Stomach (tissue), 9 donors: Measurements from ENCODE around the gene CFAP61. TPM values are rescaled to one million over a fixed set of nuclear protein-coding genes. Genes with fewer than 3 reads are reported as not detected.
"Not testable (repeated sequence)": the region's sequence is repeated elsewhere in the genome, so short reads cannot be mapped to it uniquely, and the experiment has no call there.

Experiments
- DNase-seq, 2 donors: peaks; one replicate each; pipeline versions ENCODE4 v3.0.0 to v3.0.0-alpha.2; 2013 to 2019
- H3K27ac ChIP-seq, 5 donors: fragments of 200-600 bp in 4 of 5; sonication (generic) in 4 of 5; one replicate each; pipeline ENCODE4 v1.5.1; 2013 to 2019; ENCODE audit warnings: mild to moderate bottlenecking in 1 of 5, moderate library complexity in 1 of 5
- H3K27me3 ChIP-seq, 3 donors: fragments of 200-600 bp; sonication (generic); one replicate each; pipeline ENCODE4 v1.5.1; 2017 to 2019; ENCODE audit warnings: mixed run types in 1 of 3
- H3K36me3 ChIP-seq, 4 donors: fragments of 200-600 bp; sonication (generic); 1 replicate in 3 of 4; 2 replicates in 1 of 4; pipeline ENCODE4 v1.5.1; 2016 to 2019
- H3K4me1 ChIP-seq, 4 donors: fragments of 200-600 bp; sonication (generic); one replicate each; pipeline ENCODE4 v1.5.1; 2016 to 2019
- H3K4me3 ChIP-seq, 4 donors: fragments of 200-600 bp; sonication (generic) in 3 of 4; one replicate each; pipeline ENCODE4 v1.5.1; 2016 to 2019; ENCODE audit warnings: mild to moderate bottlenecking in 1 of 4
- H3K9me3 ChIP-seq, 4 donors: fragments of 200-600 bp; sonication (generic); one replicate each; pipeline ENCODE4 v1.5.1; 2016 to 2019
- EP300 ChIP-seq: sonication (generic); formaldehyde crosslinking; IDR thresholded peaks from one replicate; pipeline ENCODE4 v1.6.1; 2017; ENCODE audit warnings: antibody characterized with exemption
- POLR2A ChIP-seq, 4 donors: fragments of 450-650 bp; IDR thresholded peaks; one replicate each; pipeline ENCODE4 v1.6.1; 2016; ENCODE audit warnings: antibody characterized with exemption in 4 of 4, control low read depth in 2 of 4, mild to moderate bottlenecking in 1 of 4, moderate library complexity in 1 of 4
- POLR2AphosphoS5 ChIP-seq, 3 donors: sonication (generic); formaldehyde crosslinking; IDR thresholded peaks; one replicate each; pipeline ENCODE4 v1.6.1; 2016; ENCODE audit warnings: antibody characterized with exemption in 3 of 3
- WGBS, 5 donors: extraction: QIAGEN DNeasy Blood & Tissue Kit in 3 of 5; methylation state at CpG; one replicate each; pipeline versions ENCODE4 v1.1.5 to v1.1.7; 2013 to 2018; 5-methylcytosine and 5-hydroxymethylcytosine counted together
- intact Hi-C: fragments of 100-400 bp; cut with DNase I; formaldehyde crosslinking; loops from one replicate; pipeline ENCODE4 v1.15.1; 2023; ENCODE audit warnings: low total_unique reads
- polyA plus RNA-seq, 3 donors: library from polyadenylated mRNA; stranded (reverse); fragments of 200-250 nt; gene quantifications; one replicate each; pipeline ENCODE4 v1.2.3, GENCODE V29; 2013
- total RNA-seq, 5 donors: library from RNA; depleted of rRNA; stranded (reverse); fragments of >200 nt; gene quantifications; one replicate each; pipeline versions ENCODE4 v1.1.0 to v1.2.3, GENCODE V29; 2014 to 2016
- TF ChIP-seq, protein P1 (sequence below), 7 experiments: fragments of 450-650 bp in 4 of 7; fragments of 200-600 bp in 3 of 7; sonication (generic) in 3 of 7; IDR thresholded peaks; one replicate each; pipeline ENCODE4 v1.5.1; 2016 to 2019; ENCODE audit warnings: antibody characterized with exemption in 7 of 7, control low read depth in 2 of 7, mild to moderate bottlenecking in 1 of 7
- donor health status: healthy with polysubstance abuse.
- donor health status: Bipolar disorder and iron deficiency.
- donor health status: healthy.

The CFAP61 gene
- total and polyA plus RNA-seq, 8 donors = not detected

DNA sequence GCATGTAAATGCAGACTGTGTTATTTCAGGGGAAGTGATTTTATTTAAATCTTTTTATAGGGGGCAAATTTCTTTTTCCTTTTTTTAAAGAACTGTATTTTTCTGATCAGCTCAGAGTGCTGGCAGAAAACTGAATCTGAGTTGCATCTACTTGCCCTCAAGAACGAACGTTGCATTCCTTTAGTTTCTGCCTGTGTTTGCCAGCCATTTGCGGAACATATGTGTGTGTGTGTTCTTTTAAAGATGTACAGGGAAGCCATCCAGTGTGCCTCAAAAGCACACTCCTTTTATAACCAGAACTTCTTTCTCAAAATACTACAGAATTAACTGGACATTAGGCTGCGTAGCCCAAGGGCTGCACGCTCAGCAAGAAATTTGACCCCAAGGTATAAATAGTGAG lies 289.7 kb downstream of the CFAP61 start:
- 50 to 72% (median 69%) methylated on average over 5 of the region's 5 CpGs for WGBS, 5 donors
- Histone ChIP-seq H3K36me3 (no peaks in the 10 kb centered on the region), H3K27ac (no peak overlapping the region), H3K4me1 (no peaks in the 10 kb centered on the region), H3K4me3 (no peak overlapping the region), H3K9me3 (no peaks in the 10 kb centered on the region), H3K27me3 (peaks cover 0 to 16% (median 0%) of the 10 kb centered on the region in 3 donors)
- intact Hi-C loops = no loop called here
- TF ChIP-seq POLR2AphosphoS5 (IDR thresholded peaks at IDR 0.05) (no peak), POLR2A (IDR thresholded peaks at IDR 0.05) (no peak), EP300 (no peak)
- TF ChIP-seq, protein P1, sequence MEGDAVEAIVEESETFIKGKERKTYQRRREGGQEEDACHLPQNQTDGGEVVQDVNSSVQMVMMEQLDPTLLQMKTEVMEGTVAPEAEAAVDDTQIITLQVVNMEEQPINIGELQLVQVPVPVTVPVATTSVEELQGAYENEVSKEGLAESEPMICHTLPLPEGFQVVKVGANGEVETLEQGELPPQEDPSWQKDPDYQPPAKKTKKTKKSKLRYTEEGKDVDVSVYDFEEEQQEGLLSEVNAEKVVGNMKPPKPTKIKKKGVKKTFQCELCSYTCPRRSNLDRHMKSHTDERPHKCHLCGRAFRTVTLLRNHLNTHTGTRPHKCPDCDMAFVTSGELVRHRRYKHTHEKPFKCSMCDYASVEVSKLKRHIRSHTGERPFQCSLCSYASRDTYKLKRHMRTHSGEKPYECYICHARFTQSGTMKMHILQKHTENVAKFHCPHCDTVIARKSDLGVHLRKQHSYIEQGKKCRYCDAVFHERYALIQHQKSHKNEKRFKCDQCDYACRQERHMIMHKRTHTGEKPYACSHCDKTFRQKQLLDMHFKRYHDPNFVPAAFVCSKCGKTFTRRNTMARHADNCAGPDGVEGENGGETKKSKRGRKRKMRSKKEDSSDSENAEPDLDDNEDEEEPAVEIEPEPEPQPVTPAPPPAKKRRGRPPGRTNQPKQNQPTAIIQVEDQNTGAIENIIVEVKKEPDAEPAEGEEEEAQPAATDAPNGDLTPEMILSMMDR (IDR thresholded peaks at IDR 0.05) = no peak
- no peak for DNase-seq

DNA sequence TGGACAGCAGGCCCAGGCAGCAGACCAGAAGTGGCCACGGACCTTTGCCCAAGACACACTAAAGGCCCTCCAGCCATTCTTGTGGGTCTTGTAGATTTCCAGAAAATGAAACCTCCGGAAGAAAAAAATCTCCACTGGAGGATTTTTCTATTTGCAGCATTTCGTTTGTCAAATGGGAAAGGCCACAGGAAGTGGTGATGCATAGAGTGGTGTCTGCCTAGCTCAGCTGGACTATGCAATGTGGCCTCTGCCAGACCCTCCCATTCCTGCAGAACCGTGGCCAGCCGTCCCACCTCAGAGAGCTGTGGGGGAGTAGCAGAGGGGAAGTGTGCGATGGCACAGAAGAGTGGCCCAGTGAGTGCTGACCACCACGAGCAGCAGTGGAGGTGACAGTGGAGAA lies 291.6 kb downstream of the CFAP61 start:
- no peak overlapping the region for H3K4me3 ChIP-seq
- DNase-seq = no peak
- no peaks in the 10 kb centered on the region for H3K4me1 ChIP-seq
- H3K27me3 ChIP-seq = peaks cover 0 to 16% (median 0%) of the 10 kb centered on the region in 3 donors
- peaks cover 0 to 12% (median 6%) of the 10 kb centered on the region in 4 donors for H3K9me3 ChIP-seq
- 61 to 74% (median 68%) methylated on average over 7 of the region's 7 CpGs for WGBS, 5 donors
- no peaks in the 10 kb centered on the region for H3K36me3 ChIP-seq
- H3K27ac ChIP-seq = no peak overlapping the region
- intact Hi-C loops = no loop called here
- TF ChIP-seq EP300 (no peak), POLR2A (IDR thresholded peaks at IDR 0.05) (no peak), POLR2AphosphoS5 (IDR thresholded peaks at IDR 0.05) (no peak)
- TF ChIP-seq, protein P1 (IDR thresholded peaks at IDR 0.05) = no peak

- intact Hi-C loops = no loop called here
- 77 to 86% (median 83%) methylated on average over 4 of the region's 4 CpGs for WGBS, 5 donors
- Histone ChIP-seq H3K27me3 (peaks cover 0 to 16% (median 0%) of the 10 kb centered on the region in 3 donors), H3K4me1 (no peaks in the 10 kb centered on the region), H3K4me3 (no peak overlapping the region), H3K27ac (no peak overlapping the region), H3K9me3 (peaks cover 0 to 17% (median 6%) of the 10 kb centered on the region in 4 donors), H3K36me3 (no peaks in the 10 kb centered on the region)
- TF ChIP-seq, protein P1 (IDR thresholded peaks at IDR 0.05) = no peak
- TF ChIP-seq POLR2A (IDR thresholded peaks at IDR 0.05) = no peak
- no peak for TF ChIP-seq EP300
- no peak for TF ChIP-seq POLR2AphosphoS5 (IDR thresholded peaks at IDR 0.05)
- DNase-seq = no peak
These were observed 292.1 kb downstream of the CFAP61 start for GRCh38 chr20:20344476-20344875.

- intact Hi-C loops = no loop called here
- TF ChIP-seq POLR2AphosphoS5 (IDR thresholded peaks at IDR 0.05) (no peak), POLR2A (IDR thresholded peaks at IDR 0.05) (no peak), EP300 (no peak)
- TF ChIP-seq, protein P1 (IDR thresholded peaks at IDR 0.05) = no peak
- 64 to 74% (median 69%) methylated on average over 3 of the region's 3 CpGs for WGBS, 5 donors
- H3K9me3 ChIP-seq = peaks cover 0 to 8% (median 6%) of the 10 kb centered on the region in 4 donors
- DNase-seq = no peak
- H3K4me1 ChIP-seq = no peaks in the 10 kb centered on the region
- no peak overlapping the region for H3K4me3 ChIP-seq
- H3K27me3 ChIP-seq = no peaks in the 10 kb centered on the region
- no peak overlapping the region for H3K27ac ChIP-seq
- no peaks in the 10 kb centered on the region for H3K36me3 ChIP-seq
These were observed 301.2 kb downstream of the CFAP61 start for GRCh38 chr20:20353576-20353975.

- H3K9me3 ChIP-seq, H3K4me3 ChIP-seq, intact Hi-C loops, H3K27ac ChIP-seq, DNase-seq, H3K36me3 ChIP-seq: not testable (repeated sequence)
- Histone ChIP-seq H3K27me3 (peaks cover 0 to 14% (median under 1%) of the 10 kb centered on the region in 3 donors), H3K4me1 (peaks cover 5 to 11% (median 9%) of the 10 kb centered on the region in 4 donors)
These were observed 303.2 kb downstream of the CFAP61 start for GRCh38 chr20:20355503-20355902.
